Spinal cord (tissue), 4 donors: ENCODE data around the gene IL2RG. TPM values are rescaled to one million over a fixed set of nuclear protein-coding genes. Genes with fewer than 3 reads are reported as not detected.

Experiments used
- polyA plus RNA-seq, 2 donors: library from polyadenylated mRNA; unstranded; fragments of 120-200 nt; gene quantifications; one replicate each; pipeline ENCODE4 v1.2.1, GENCODE V29; 2013; ENCODE audit not compliant: insufficient read length in 2 of 2
- small RNA-seq: library from RNA; depleted of rRNA; stranded (forward); fragments of <200 nt; gene quantifications from one replicate; pipeline ENCODE3, GENCODE V24; 2014; ENCODE audit warnings: low replicate concordance
- total RNA-seq, 2 donors: library from RNA; depleted of rRNA in 1 of 2; stranded (reverse); fragments of 120-200 nt in 1 of 2; fragments of >200 nt in 1 of 2; gene quantifications; one replicate each; pipeline versions ENCODE4 v1.2.3 to v1.2.4, GENCODE V29; 2013 to 2014

Gene IL2RG
- total and polyA plus RNA-seq, 4 donors, result 0.22 to 4.5 (median 0.94) TPM

Small RNA genes lying within 50 kb of the gene (small RNA-seq; reads per million reads assigned to genes)
- gene CXorf65, result not detected

Other genes with a start within 250 kb of the IL2RG start
- 1 to 10 TPM in 1 of 2 donors, not detected in 1; 1.7 TPM for gene TEX11, start 202.9 kb downstream of the IL2RG start, total RNA-seq
- under 1 TPM in 1 of 2 donors, not detected in 1; 0.08 TPM for gene TEX11, start 202.9 kb downstream of the IL2RG start, polyA plus RNA-seq
- 1 to 10 TPM; 2.8 to 3.1 TPM for gene SLC7A3, start 180.5 kb downstream of the IL2RG start, total RNA-seq
- 1 to 10 TPM; 3.8 to 4.0 TPM for gene SLC7A3, start 180.5 kb downstream of the IL2RG start, polyA plus RNA-seq
- gene SNX12, start 43.2 kb downstream of the IL2RG start, total RNA-seq, result 10 to 100 TPM; 58.7 to 59.8 TPM
- gene SNX12, start 43.2 kb downstream of the IL2RG start, polyA plus RNA-seq, result 10 to 100 TPM; 71.9 to 74.6 TPM
- gene FOXO4, start 15.7 kb downstream of the IL2RG start, total RNA-seq, result 10 to 100 TPM; 10.3 to 10.5 TPM
- gene FOXO4, start 15.7 kb downstream of the IL2RG start, polyA plus RNA-seq, result 10 to 100 TPM; 15.1 to 19.0 TPM
- not detected for gene CXorf65, start 4.8 kb downstream of the IL2RG start, total RNA-seq
- not detected for gene CXorf65, start 4.8 kb downstream of the IL2RG start, polyA plus RNA-seq
- gene MED12, start 7.0 kb upstream of the IL2RG start, total RNA-seq, result 10 to 100 TPM; 23.4 to 26.0 TPM
- gene MED12, start 7.0 kb upstream of the IL2RG start, polyA plus RNA-seq, result 10 to 100 TPM; 33.8 to 39.7 TPM
- 10 to 100 TPM; 31.2 to 34.4 TPM for gene NLGN3, start 33.3 kb upstream of the IL2RG start, total RNA-seq
- 100 to 1,000 TPM; 127 to 148 TPM for gene NLGN3, start 33.3 kb upstream of the IL2RG start, polyA plus RNA-seq
- gene GJB1, start 111.6 kb upstream of the IL2RG start, total RNA-seq, result 1 to 10 TPM; 2.5 to 5.3 TPM
- gene GJB1, start 111.6 kb upstream of the IL2RG start, polyA plus RNA-seq, result 1 to 10 TPM; 2.4 to 3.0 TPM
- 10 to 100 TPM; 26.4 to 29.8 TPM for gene ZMYM3, start 142.6 kb upstream of the IL2RG start, total RNA-seq
- 10 to 100 TPM; 49.4 to 54.2 TPM for gene ZMYM3, start 142.6 kb upstream of the IL2RG start, polyA plus RNA-seq
- 100 to 1,000 TPM; 236 to 435 TPM for gene NONO, start 172.1 kb upstream of the IL2RG start, total RNA-seq
- gene NONO, start 172.1 kb upstream of the IL2RG start, polyA plus RNA-seq, result 100 to 1,000 TPM; 354 to 399 TPM
- gene ITGB1BP2, start 190.2 kb upstream of the IL2RG start, total RNA-seq, result 1 to 10 TPM in 1 of 2 donors, under 1 TPM in 1; 0.99 to 1.5 TPM
- gene ITGB1BP2, start 190.2 kb upstream of the IL2RG start, polyA plus RNA-seq, result 1 to 10 TPM; 1.2 to 2.1 TPM